CD14-positive monocyte (primary cell): ENCODE data around the gene HACL1. TPM values are rescaled to one million over a fixed set of nuclear protein-coding genes. Genes with fewer than 3 reads are reported as not detected.

Experiments
- DNase-seq, 3 donors: peaks; one replicate each; pipeline ENCODE4 v3.0.0-alpha.2; 2011 to 2022
- H2AFZ ChIP-seq: 2 replicates; pipeline ENCODE4 v1.6.0; 2012; ENCODE audit warnings: mild to moderate bottlenecking, low read depth, low read length, inconsistent platforms; ENCODE audit not compliant: insufficient read depth, poor library complexity, severe bottlenecking
- H3K27ac ChIP-seq, 2 donors: 1 replicate in 1 of 2; 2 replicates in 1 of 2; pipeline ENCODE4 v1.5.1; 2012 to 2013; ENCODE audit warnings: low read length in 2 of 2, control low read depth in 1 of 2, inconsistent platforms in 1 of 2, low read depth in 1 of 2, mild to moderate bottlenecking in 1 of 2
- H3K27me3 ChIP-seq, 2 donors: one replicate each; pipeline versions ENCODE4 v1.6.0 to v1.6.1; 2011 to 2013; ENCODE audit warnings: low read length in 2 of 2; ENCODE audit not compliant: control insufficient read depth in 2 of 2, insufficient read depth in 2 of 2
- H3K36me3 ChIP-seq, 2 donors: replicated peaks in 1 of 2; 1 replicate in 1 of 2; 2 replicates in 1 of 2; pipeline versions ENCODE4 v1.5.1 to v1.6.1; 2012 to 2013; ENCODE audit warnings: low read length in 2 of 2, control low read depth in 1 of 2, inconsistent platforms in 1 of 2, mild to moderate bottlenecking in 1 of 2; ENCODE audit not compliant: insufficient read depth in 2 of 2, control insufficient read depth in 1 of 2
- H3K4me1 ChIP-seq, 2 donors: 1 replicate in 1 of 2; 2 replicates in 1 of 2; pipeline versions ENCODE4 v1.5.1 to v1.6.1; 2012 to 2013; ENCODE audit warnings: low read length in 2 of 2, control low read depth in 1 of 2, inconsistent platforms in 1 of 2, mild to moderate bottlenecking in 1 of 2, moderate library complexity in 1 of 2; ENCODE audit not compliant: insufficient read depth in 2 of 2, control insufficient read depth in 1 of 2
- H3K4me2 ChIP-seq: replicated peaks from 2 replicates; pipeline ENCODE3; 2012; ENCODE audit warnings: low read length, moderate library complexity, mild to moderate bottlenecking; ENCODE audit not compliant: poor library complexity, severe bottlenecking; ENCODE audit errors: extremely low read depth
- H3K4me3 ChIP-seq, 3 experiments: fragments of 200-600 bp in 1 of 3; sonication (generic) in 1 of 3; replicated peaks in 1 of 3; 1 replicate in 2 of 3; 2 replicates in 1 of 3; pipeline ENCODE4 v1.5.1; 2011 to 2013; ENCODE audit warnings: low read length in 3 of 3, mild to moderate bottlenecking in 3 of 3, control low read depth in 2 of 3, low read depth in 2 of 3, inconsistent platforms in 1 of 3, moderate library complexity in 1 of 3
- H3K79me2 ChIP-seq: 2 replicates; pipeline ENCODE4 v1.6.0; 2012; ENCODE audit warnings: mild to moderate bottlenecking, control low read depth, inconsistent platforms, low read length, moderate library complexity; ENCODE audit not compliant: insufficient read depth
- H3K9ac ChIP-seq: 2 replicates; pipeline ENCODE4 v1.6.0; 2017; ENCODE audit warnings: low read length, mild to moderate bottlenecking; ENCODE audit not compliant: insufficient read depth, poor library complexity, severe bottlenecking
- H3K9me3 ChIP-seq, 2 donors: replicated peaks in 1 of 2; 1 replicate in 1 of 2; 2 replicates in 1 of 2; pipeline versions ENCODE4 v1.5.1 to v1.6.1; 2012 to 2013; ENCODE audit warnings: low read length in 2 of 2, control low read depth in 1 of 2; ENCODE audit not compliant: control insufficient read depth in 1 of 2, insufficient read depth in 1 of 2
- H4K20me1 ChIP-seq: 2 replicates; pipeline ENCODE4 v1.6.0; 2012; ENCODE audit warnings: mild to moderate bottlenecking, low read length, control low read depth, moderate library complexity; ENCODE audit not compliant: insufficient read depth
- H3K27ac Mint-ChIP-seq, 7 donors: one replicate each; pipeline ENCODE4 v1.8.0; 2020; ENCODE audit warnings: mild to moderate bottlenecking in 7 of 7, mixed read lengths in 7 of 7, moderate library complexity in 6 of 7, inconsistent platforms in 2 of 7
- H3K27me3 Mint-ChIP-seq, 3 donors: one replicate each; pipeline ENCODE4 v1.8.0; 2021 to 2022; ENCODE audit warnings: low read depth in 3 of 3, mild to moderate bottlenecking in 3 of 3, mixed read lengths in 3 of 3, moderate library complexity in 3 of 3, inconsistent platforms in 1 of 3
- H3K36me3 Mint-ChIP-seq, 2 donors: one replicate each; pipeline ENCODE4 v1.8.0; 2020; ENCODE audit warnings: mixed read lengths in 2 of 2, inconsistent platforms in 1 of 2, mild to moderate bottlenecking in 1 of 2
- H3K4me1 Mint-ChIP-seq: one replicate; pipeline ENCODE4 v1.8.0; 2020; ENCODE audit warnings: mild to moderate bottlenecking, mixed read lengths
- H3K4me3 Mint-ChIP-seq, 2 donors: one replicate each; pipeline ENCODE4 v1.8.0; 2020; ENCODE audit warnings: mild to moderate bottlenecking in 2 of 2, mixed read lengths in 2 of 2, moderate library complexity in 1 of 2
- H3K9me3 Mint-ChIP-seq, 7 donors: one replicate each; pipeline ENCODE4 v1.8.0; 2020 to 2022; ENCODE audit warnings: mixed read lengths in 7 of 7, mild to moderate bottlenecking in 6 of 7, moderate library complexity in 6 of 7, inconsistent platforms in 2 of 7
- CTCF ChIP-seq: fragments of 200-600 bp; IDR thresholded peaks from one replicate; pipeline ENCODE4 v1.8.0; 2022; ENCODE audit warnings: antibody characterized with exemption, mild to moderate bottlenecking
- WGBS: methylation state at CpG from one replicate; pipeline ENCODE4 v1.1.5; 2013; ENCODE audit warnings: missing lambda C conversion rate; ENCODE audit not compliant: insufficient coverage; 5-methylcytosine and 5-hydroxymethylcytosine counted together
- intact Hi-C, 2 donors: fragments of 100-400 bp; cut with micrococcal nuclease; formaldehyde crosslinking; loops; one replicate each; pipeline versions ENCODE4 v1.15.0 to v1.15.1; 2023
- polyA plus RNA-seq, 3 donors: library from polyadenylated mRNA; depleted of rRNA in 1 of 3; unstranded in 2 of 3; stranded (reverse) in 1 of 3; fragments of 300-500 nt in 2 of 3; fragments of >200 nt in 1 of 3; fragmentation: Illumina TruSeq in 2 of 3; gene quantifications; 1 replicate in 2 of 3; 2 replicates in 1 of 3; pipeline ENCODE4 v1.2.3, GENCODE V29; 2012 to 2021

The HACL1 gene
- polyA plus RNA-seq, 3 donors, result 12.3 to 27.2 (median 22.3) TPM

DNA sequence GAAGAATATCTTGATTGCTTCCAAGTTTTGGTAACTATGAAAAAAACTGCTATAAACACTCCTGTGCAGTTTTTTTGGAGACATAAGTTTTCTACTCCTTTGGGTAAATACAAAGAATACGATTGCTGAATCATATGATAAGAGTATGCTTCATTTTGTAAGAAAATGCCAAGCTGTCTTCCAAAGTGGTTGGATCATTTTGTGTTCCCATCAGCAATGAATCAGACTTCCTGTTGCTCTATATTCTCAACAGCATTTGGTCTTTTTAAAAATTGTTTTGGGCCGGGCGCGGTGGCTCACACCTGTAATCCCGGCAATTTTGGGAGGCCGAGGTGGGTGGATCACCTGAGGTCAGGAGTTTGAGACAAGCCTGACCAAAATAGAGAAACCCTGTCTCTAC lies 14.7 kb upstream of the HACL1 start:
- no peaks in the 10 kb centered on the region for H3K4me1 ChIP-seq
- H2AFZ ChIP-seq, result no peak overlapping the region
- no peak overlapping the region for H3K4me2 ChIP-seq
- no peak for DNase-seq
- Mint-ChIP-seq H3K4me3 (no peak overlapping the region), H3K27me3 (peaks cover 0 to 4% (median 1%) of the 10 kb centered on the region in 3 donors), H3K4me1 (peaks cover 4% of the 10 kb centered on the region), H3K27ac (no peak overlapping the region), H3K36me3 (peaks cover 0 to 14% of the 10 kb centered on the region in 2 donors), H3K9me3 (peaks cover 16 to 33% (median 25%) of the 10 kb centered on the region in 7 donors)
- H3K27me3 ChIP-seq, result no peaks in the 10 kb centered on the region
- H3K27ac ChIP-seq, result no peak overlapping the region
- 83% methylated on average over 1 of the region's 6 CpGs for WGBS
- H3K36me3 ChIP-seq, result peaks cover 0 to 5% of the 10 kb centered on the region in 2 donors
- no peaks in the 10 kb centered on the region for H3K79me2 ChIP-seq
- peaks cover 21% of the 10 kb centered on the region in 2 donors for H3K9me3 ChIP-seq
- no peak overlapping the region for H3K4me3 ChIP-seq
- H3K9ac ChIP-seq, result no peak overlapping the region
- intact Hi-C loops, result no loop called here
- no peak for TF ChIP-seq CTCF
- no peaks in the 10 kb centered on the region for H4K20me1 ChIP-seq

DNA sequence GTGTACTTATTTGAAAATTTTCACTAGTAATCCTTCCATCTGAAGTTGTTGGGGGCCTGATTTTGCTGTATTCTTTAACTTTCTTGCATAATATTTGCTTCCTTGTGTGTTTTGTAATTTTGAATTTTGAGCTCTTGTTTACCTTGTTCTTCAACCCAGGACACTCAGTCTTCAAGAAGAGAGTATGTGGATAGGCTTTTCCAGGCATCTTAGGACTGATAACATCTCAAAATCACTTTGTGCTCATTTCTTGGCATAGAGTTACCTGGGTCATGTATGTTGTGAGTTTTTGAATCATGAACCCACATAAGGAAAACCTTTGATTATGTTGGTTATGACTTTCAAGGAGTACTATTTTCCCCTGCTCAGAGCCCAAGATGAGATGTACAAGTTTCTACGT lies 13.6 kb upstream of the HACL1 start:
- Histone ChIP-seq H2AFZ (no peak overlapping the region), H3K4me2 (no peak overlapping the region), H3K27me3 (no peaks in the 10 kb centered on the region), H3K4me1 (no peaks in the 10 kb centered on the region), H3K36me3 (no peaks in the 10 kb centered on the region), H3K27ac (no peak overlapping the region), H3K9ac (no peak overlapping the region), H3K4me3 (no peak overlapping the region), H4K20me1 (no peaks in the 10 kb centered on the region), H3K9me3 (peaks cover 11 to 12% of the 10 kb centered on the region in 2 donors), H3K79me2 (no peaks in the 10 kb centered on the region)
- peaks cover 8 to 22% (median 14%) of the 10 kb centered on the region in 7 donors for H3K9me3 Mint-ChIP-seq
- TF ChIP-seq CTCF, result no peak
- H3K27me3 Mint-ChIP-seq, result peaks cover 0 to 4% (median 1%) of the 10 kb centered on the region in 3 donors
- peaks cover 0 to 6% of the 10 kb centered on the region in 2 donors for H3K36me3 Mint-ChIP-seq
- peaks cover 9% of the 10 kb centered on the region for H3K4me1 Mint-ChIP-seq
- 100% methylated on average over 1 of the region's 1 CpG for WGBS
- H3K27ac Mint-ChIP-seq, result no peak overlapping the region
- intact Hi-C loops, result no loop called here
- H3K4me3 Mint-ChIP-seq, result no peak overlapping the region
- no peak for DNase-seq
